HG02943 (cell line): ENCODE data around the gene CBY1.
"Not testable (repeated sequence)": the region's sequence is repeated elsewhere in the genome, so short reads cannot be mapped to it uniquely, and the experiment has no call there.

Experiments used
- ATAC-seq: cut with Tn5 transposase; IDR thresholded peaks from one replicate; pipeline ENCODE4 v1.9.1; 2021; ENCODE audit warnings: mild to moderate bottlenecking, low read depth, moderate library complexity; ENCODE audit not compliant: unreplicated experiment

CBY1 gene

DNA sequence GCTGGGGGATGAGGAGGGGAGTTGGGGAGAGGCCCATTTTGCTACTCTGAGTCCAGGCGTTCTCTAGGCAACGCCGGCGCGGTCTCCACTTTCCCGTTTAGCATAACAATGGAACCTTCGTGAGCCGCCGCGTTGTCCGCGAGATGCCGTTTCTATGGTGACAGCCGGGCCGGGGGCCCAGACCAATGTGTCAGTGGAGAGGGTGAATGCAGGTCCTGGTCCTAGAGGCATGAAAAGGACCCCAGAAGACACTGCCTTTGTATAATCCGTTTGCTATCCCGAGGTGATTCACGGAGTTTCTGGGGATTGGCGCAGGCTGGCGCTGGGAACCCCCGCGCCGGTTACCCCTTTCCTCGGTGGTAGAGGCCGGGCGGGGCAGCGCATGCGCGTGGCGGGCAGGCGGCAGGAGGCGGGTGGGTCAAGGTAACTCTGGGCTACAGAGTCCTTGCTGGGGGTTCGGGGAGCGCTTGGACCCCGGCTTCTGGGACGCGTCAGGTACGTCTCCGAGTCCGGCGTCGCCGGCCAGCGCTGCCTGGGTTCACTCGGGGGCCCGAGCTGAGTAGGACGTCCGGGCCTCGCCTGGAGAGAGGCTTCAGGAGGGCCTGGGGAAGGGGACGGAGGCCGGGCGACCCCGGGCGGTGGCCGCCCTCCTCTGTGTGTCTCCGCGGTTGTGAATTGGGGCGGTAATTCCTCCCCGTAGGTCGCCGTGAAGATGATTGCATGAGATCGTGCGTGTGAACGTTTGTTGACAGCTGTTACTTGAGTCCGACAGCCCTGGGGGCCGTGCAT lies at the start of gene CBY1, which contains the start of gene FAM227A:
Gene CBY1, plus strand, starts transcription at position 383 of the 789 bp plus-strand sequence. CDS start 11,417 bp downstream, outside the sequence.
Gene FAM227A, minus strand, starts transcription at position 137 of the 789 bp plus-strand sequence. CDS start 6,224 bp downstream, outside the sequence.
- ATAC-seq = peak; percentile 78

DNA sequence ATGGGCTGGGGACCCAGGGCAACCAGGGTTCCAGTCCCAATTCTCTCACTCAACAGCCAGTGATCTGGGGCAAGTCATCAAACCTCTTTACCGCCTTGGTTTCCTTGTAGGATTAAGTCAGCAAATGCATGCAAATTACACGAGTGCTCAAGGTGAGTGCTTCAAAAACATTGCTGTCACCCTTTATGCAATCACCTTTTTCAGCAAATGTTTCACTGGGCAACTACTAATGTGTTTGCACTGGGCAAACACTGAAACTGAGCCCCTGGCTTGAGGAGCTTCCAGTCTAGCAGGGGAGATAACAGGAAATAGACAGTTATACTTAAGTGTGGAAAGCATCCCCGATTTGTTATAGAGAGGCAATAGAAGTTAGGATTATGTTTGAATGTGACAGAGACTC lies 48.8 kb upstream of the CBY1 start:
- ATAC-seq = no peak

DNA sequence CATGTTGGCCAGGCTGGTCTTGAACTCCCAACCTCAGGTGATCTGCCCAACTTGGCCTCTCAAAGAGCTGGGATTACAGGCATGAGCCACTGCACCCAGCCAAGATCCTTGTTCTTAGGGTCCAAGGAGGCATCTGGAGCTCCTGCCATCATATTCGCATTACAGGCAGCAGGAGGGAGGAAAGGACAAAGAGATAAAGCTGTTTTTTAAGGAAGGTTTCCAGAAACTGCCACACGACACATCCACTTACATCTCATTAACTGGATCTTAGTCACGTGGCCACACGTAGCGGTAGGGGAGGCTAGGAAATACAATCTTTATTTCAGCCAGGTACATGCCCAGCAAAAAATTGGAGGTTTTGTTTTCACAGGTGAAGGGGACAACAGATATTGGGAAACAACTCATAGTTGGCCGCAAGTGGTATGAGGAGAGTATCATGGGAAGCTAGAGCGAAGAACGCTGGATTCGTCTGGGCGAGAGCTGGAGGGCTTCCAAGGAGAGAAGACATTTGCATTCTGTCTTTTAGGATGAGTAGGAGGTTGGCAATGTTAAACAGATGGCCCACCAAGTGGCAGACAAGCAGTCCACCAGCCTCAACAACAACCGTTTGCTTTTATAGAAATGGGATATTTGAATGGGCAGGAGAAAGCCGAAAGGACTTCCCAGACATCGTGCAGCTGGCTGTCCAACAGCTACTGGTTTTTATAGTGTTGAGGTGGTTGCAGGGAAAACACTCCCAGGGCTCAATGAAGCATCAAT lies 47.3 kb upstream of the CBY1 start:
- ATAC-seq = no peak

DNA sequence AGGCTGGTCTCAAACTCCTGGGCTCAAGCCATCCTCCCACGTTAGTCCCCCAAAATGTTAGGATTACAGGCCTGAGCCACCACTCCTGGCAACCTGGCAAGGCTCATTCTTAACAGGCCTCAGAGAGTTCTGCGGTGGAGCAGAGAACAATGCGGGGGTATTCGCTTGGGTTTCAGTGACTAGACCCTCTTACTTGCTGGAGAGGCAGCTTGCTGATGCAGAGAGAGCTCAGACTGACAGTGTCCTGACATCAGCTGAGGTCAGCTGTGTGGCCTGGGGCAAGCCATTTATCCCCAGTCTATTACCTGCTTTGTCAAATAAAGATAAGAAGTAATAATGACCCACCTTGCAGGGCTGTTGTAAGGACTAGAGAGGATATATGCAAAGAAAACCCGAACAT lies 46.2 kb upstream of the CBY1 start:
- no peak for ATAC-seq

DNA sequence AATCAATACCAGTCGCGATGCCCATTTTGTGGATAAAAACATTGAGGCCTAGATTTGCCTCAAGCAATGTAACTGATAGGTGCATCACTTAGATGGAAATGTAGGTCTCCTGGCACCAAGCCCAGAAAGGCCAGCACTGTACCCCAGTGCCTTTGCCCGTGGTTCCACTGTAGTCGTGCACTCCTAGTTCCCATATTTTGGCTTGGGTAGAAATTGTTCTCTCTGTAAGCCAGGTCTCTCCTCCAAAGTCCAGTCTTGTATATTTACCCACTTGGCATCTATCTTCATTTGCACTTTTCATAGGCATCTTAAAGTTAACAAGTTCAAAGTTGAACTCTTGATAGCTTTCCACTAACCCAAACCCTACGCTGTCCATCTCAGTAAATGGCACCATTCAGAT lies 44.9 kb upstream of the CBY1 start:
- no peak for ATAC-seq

DNA sequence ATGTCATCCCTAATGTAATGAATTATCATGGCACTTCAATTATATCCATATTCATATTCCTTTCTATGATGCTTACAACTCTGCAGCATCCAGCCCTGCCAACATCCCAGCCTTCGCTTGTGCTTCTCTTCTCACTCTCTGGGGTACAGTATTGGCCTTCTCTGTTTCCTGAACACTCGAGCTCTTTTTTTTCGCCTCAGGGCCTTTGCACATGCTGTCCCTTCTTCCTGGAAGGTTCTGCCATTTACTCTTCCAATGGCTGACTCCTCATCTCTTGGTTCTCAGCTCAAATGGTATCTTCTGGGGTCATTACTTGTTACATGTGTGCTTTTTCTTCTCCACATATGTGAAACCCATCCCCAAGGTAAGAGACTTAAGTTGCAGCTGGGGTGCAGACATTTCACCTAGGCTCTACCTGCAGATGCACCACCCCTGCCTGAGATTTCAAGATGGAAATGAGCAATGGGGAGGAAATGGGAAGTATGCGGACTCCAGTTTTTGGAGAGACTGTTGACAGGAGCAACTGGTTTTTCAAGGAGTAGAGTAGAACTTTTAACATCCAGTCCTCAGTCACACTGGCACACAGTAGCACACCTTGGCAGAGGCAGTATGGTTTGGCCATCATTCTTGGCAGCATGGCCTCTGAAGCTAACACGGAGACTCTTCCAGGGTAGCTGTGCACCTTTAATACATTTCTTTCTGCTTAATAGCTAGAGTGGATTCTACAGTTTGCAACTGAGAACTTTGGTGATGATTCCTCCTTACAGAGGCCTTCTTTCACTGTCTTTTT lies 44.0 kb upstream of the CBY1 start:
- no peak for ATAC-seq

DNA sequence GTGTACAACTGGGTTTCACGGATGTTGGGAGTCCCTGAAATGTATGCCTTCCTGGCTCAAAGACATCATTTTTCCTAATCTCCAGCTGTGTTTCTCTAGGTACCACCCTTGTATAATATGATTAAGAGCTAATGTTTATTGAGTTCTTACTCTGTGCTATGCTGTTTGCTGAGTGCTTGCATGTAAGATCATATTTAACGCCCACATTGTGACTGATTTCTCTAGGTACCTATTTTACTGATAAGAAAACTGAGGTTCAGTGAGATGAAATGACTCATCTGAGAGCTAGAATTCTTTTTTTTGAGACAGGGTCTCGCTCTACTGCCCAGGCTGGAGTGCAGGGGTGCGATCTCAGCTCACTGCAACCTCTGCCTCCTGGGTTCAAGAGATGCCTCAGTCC lies 42.9 kb upstream of the CBY1 start:
- no peak for ATAC-seq

DNA sequence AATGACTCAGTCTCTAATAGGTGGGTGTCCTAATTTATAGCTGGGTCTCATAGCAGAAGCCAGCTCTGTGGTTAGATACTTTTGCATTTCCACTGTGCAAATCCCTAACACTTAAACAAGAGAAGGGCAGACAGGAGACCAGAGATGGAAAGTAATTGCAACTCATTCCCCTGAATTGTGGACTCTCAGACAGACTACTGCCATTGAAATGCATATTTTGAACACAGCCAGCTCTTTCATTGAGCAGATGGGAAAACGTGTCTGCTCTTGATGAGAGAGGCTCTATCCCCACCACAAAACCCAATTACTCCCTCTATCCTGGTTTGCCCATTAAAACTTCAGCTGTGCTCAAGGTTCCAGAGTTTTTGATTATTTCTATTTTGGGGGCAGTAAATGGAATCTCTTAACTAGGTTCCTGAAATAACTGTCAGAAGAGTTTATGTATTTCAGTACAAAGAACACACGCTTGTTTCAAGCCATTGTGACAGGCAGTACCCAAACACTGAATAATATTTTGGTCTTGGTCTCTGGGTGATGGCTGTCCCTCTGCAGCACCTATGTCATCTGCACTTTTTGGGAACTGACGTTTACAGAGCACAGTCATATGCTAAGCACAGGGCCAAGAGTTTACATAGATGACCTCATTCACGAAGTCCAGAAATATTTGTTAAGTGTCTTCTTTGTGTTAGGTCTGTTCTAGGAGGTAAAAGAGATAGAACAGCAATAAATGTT lies 41.9 kb upstream of the CBY1 start:
- ATAC-seq = no peak

DNA sequence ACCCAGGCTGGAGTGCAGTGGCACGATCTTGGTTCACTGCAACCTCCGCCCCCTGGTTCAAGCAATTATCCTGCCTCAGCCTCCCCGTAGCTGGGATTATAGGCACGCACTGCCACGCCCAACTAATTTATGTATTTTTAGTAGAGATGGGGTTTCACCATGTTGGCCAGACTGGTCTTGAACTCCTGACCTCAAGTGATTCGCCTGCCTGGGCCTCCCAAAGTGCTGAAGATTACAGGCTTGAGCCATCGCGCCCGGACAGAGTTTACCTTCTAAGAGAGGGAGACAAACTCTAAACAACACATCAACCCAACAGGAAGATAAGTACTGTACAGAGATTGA lies 41.4 kb upstream of the CBY1 start:
- not testable (repeated sequence) for ATAC-seq

DNA sequence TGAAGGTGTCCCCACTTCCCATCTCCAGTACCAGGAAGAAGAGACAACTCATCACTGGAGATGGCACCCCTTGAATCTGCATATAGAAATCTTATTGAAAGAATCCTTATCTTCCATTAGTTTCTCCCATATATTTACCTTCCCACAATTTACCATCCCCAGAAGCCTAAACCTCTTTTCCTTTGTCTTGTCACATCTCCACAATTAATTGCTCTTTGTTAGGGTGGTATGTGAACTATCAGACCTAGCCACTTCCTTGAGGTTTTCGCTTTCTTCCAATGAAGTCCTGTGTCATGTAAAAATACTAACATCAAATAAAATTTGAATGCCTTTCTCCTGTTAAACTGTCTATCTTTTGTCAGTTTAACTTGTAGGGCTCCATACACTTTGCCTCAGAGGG lies 38.2 kb upstream of the CBY1 start:
- ATAC-seq = no peak

DNA sequence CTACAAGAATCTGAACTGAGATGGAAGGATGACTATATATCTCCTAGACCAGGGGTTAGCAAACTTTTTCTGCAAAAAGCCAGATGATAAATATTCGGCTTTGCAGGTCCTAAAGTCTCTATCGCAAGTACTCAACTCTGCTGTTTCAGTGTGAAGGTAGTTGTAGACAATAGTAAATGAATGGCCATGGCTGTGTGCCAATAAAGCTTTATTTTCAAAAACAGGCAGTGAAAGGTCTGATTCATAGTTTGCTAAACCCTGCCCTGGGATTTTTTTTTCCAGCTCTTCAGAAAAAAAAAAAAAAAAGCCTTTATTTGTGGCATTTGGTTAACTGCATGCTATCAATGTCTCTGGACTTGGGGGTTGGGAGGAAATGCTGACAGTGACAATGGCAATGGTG lies 37.8 kb upstream of the CBY1 start:
- no peak for ATAC-seq

DNA sequence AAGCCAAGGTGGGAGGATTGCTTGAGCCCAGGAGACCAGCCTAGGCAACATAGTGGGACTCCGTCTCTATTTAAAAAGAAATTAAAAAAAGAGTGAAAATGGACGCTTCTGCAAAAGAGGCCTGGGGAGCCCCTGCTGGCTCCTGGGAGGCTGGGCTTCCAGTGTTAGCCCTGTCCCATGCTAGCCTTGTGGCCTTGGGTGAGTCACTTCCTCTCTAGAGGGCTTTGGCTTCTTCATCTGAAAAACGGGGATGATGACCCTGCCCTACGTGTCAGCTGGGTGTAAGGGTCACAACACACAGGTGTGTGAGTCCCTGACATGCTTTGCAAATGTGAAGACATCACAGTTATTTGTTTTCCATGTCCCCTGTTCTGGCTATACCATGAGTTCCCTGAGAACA lies 33.1 kb upstream of the CBY1 start:
- ATAC-seq = no peak

DNA sequence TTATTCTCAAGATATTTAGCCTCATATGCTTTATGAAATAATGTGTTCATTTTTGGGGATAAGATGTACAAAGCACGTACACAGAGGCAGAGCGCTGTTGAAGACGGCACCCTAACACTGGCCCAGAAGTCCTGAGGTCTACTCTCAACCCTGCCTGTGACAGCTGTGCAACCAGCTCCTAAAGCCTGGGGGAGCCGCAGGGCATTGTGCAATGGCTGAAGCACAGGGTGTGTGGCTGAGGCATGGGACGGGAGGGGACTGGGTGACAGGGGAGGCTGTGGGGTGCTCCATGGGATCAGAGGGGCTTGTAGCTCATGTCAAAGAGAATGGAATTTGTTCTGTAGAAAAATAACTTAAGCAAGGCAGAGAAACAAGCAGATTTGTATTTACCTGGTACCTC lies 28.0 kb upstream of the CBY1 start:
- no peak for ATAC-seq

DNA sequence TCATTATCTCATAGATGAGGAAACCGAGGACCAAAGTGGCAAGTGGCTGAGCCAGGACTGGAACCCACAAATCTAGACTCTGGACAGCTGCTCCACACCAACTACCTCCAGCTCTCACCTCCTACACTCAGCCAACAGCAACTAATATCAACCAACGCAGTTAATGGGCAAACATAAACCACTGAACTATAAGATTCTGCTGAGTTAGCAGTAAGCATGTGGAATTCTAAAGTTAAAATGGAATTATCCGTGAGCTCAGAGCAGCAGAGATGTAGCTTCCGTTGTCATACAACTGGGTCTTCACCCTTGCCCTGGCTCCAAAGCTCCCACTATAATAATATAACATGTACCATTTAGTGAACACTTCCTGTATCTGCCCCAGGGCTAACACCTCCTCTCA lies 27.3 kb upstream of the CBY1 start:
- no peak for ATAC-seq

DNA sequence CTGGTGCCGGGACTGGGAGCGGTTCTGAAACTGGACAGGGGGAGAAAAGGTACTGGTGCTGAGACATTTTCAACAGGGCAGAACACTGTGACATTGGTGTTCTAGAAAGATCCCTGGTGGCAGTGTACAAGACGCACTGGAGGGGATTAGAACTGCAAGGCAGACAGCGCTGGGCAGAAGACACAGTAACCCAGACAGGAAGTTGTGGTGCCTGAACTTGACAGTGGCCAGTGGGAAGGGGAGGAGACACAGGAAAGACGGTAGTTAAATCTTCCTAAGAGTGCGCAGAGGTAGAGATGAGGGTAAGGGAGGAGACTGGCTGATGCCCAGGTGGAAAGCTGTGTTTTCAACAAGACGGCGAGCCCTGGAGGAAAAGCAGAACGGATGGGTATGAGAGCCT lies 24.7 kb upstream of the CBY1 start:
- no peak for ATAC-seq

DNA sequence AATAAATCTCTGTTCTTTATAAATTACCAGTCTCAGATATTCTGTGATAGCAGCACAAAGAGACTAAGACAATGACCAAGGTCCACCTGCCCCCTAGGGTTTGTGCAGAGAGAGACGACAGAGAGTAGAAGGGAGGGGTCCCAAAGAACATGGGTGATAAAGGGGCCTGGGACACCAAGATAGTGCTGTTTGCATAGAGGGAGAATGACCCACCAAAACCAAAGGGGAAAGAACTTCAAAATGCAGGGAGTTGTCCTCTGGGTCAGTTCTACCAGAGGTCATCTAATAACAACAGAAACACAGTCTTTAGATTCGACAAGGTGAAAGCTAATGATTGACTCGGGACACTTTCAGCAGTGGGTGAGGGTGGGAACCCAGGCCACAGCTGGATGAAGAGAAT lies 23.9 kb upstream of the CBY1 start:
- ATAC-seq = no peak

DNA sequence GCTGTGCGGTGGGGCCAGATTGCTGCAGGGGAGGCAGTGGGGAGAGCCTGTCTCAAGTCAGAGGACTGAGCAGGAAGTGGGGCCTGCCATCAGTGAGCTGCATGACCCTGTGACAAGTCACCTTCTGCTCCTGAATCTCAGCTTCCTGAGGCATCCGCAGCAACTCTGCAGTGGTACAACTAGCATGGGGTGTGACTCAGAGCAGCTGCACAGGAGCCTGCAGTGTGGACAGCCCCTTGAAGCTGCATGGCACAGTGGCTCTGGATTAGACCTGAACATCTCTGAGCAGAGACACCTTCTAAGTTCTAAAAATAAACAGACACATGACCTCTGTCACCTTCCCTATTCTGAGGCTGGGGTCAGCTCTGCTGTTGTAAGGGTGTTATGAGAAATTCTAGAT lies 18.2 kb upstream of the CBY1 start:
- ATAC-seq = no peak

DNA sequence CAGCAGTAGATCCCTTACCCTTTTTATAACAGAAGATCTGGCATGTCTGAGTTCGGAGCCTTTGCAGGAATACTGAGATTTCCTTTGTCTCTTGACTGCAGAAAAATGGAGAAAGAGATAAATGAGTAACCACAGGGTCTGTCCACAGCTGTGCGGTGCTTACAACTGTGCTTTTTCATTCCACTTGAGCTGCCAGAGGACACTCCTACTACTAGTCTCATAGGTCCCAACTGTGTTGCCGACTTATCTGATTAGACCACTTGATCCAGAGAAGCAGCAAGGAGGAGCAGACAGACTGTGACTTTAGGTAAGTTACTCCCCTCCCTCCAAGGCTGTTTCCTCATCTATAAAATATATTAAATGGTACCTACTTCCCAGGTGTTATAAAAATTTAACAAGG lies 17.7 kb upstream of the CBY1 start:
- ATAC-seq = no peak

DNA sequence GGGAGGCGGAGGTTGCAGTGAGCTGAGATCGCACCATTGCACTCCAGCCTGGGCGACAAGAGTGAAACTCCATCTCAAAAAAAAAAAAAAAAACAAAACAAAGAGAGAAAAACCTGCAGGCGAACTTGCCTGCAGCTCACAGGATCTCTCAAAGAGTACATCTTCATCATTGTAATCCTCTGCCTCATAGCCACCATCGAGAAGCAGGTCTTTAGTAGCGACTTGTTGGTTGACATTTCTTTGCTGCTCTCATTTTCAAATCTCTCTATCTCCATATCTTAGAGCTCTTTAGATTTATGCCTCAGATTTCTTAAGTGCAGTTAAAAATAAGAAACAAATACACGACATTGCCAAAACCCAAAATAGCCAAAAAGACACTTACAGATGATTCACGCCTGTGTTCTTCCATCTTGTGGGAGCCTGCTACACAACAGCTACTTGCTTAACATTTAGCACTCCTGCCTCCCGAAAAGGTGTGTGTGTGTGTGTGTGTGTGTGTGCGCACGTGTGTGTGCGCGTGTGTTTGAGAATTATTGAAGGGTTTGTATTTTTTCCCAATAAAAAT lies 14.9 kb upstream of the CBY1 start:
- ATAC-seq = no peak

DNA sequence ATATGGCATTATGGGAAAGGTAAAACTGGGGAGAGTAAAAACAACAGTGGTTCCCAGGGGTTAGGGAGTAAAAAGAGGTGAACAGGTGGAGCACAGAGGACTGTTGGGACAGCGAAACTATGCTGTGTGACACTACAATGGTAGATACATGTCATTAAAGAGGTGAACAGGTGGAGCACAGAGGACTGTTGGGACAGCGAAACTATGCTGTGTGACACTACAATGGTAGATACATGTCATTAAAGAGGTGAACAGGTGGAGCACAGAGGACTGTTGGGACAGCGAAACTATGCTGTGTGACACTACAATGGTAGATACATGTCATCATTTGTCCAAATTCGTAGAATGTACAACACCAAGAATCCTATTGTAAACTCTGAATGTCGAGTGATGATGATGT lies 12.2 kb upstream of the CBY1 start:
- ATAC-seq = not testable (repeated sequence)
